Heart right ventricle (tissue), 16 donors: Measurements from ENCODE around the gene AADAT. TPM values are rescaled to one million over a fixed set of nuclear protein-coding genes. Genes with fewer than 3 reads are reported as not detected.

Experiments used
- ATAC-seq, 8 donors: fragments of 200-7000 bp; cut with Tn5 transposase; one replicate each; pipeline ENCODE4 v1.9.1; 2020; ENCODE audit warnings: mild to moderate bottlenecking in 8 of 8, moderate library complexity in 8 of 8, moderate number of reproducible peaks in 1 of 8
- DNase-seq, 2 donors: peaks; one replicate each; pipeline ENCODE4 v3.0.0-alpha.2; 2020
- H3K27ac ChIP-seq, 10 donors: fragments of 200-600 bp; sonication (generic) in 2 of 10; one replicate each; pipeline versions ENCODE4 v1.5.0 to v1.8.0; 2020 to 2022; ENCODE audit warnings: mild to moderate bottlenecking in 3 of 10
- H3K27me3 ChIP-seq, 7 donors: fragments of 200-600 bp; one replicate each; pipeline ENCODE4 v1.8.0; 2021 to 2022; ENCODE audit warnings: mild to moderate bottlenecking in 2 of 7
- H3K36me3 ChIP-seq, 9 donors: fragments of 200-600 bp; sonication (generic) in 1 of 9; one replicate each; pipeline versions ENCODE4 v1.5.0 to v1.8.0; 2020 to 2022; ENCODE audit warnings: mild to moderate bottlenecking in 2 of 9
- H3K4me1 ChIP-seq, 9 donors: fragments of 200-600 bp; sonication (generic) in 1 of 9; one replicate each; pipeline versions ENCODE4 v1.5.0 to v1.8.0; 2020 to 2022; ENCODE audit warnings: mild to moderate bottlenecking in 4 of 9
- H3K4me3 ChIP-seq, 10 donors: fragments of 200-600 bp; sonication (generic) in 2 of 10; one replicate each; pipeline versions ENCODE4 v1.5.0 to v1.8.0; 2020 to 2022; ENCODE audit warnings: mild to moderate bottlenecking in 7 of 10, moderate library complexity in 2 of 10
- H3K9me3 ChIP-seq, 11 donors: fragments of 200-600 bp in 10 of 11; sonication (generic) in 2 of 11; one replicate each; pipeline versions ENCODE4 v1.5.0 to v1.8.0; 2013 to 2022; ENCODE audit warnings: mild to moderate bottlenecking in 2 of 11, control low read depth in 1 of 11, moderate library complexity in 1 of 11
- WGBS, 2 donors: extraction: QIAGEN DNeasy Blood & Tissue Kit; methylation state at CpG; one replicate each; pipeline ENCODE4 v1.1.7; 2013; ENCODE audit warnings: inconsistent platforms in 1 of 2; 5-methylcytosine and 5-hydroxymethylcytosine counted together
- intact Hi-C, 10 donors: fragments of 100-400 bp; cut with DNase I; formaldehyde crosslinking; loops; one replicate each; pipeline versions ENCODE4 v1.11.1 to v1.14.2; 2022
- polyA plus RNA-seq, 2 donors: library from polyadenylated mRNA; stranded (reverse); fragments of 200-250 nt; gene quantifications; one replicate each; pipeline ENCODE4 v1.2.3, GENCODE V29; 2013
- total RNA-seq, 10 donors: library from RNA; stranded (reverse); fragmentation: NEBNext Ultra II Directional in 3 of 10; extraction: Animal tissue kit (Norgen Biotek cat#: 25700) in 3 of 10; gene quantifications; one replicate each; pipeline versions ENCODE4 v1.2.1 to v1.2.4, GENCODE V29; 2021 to 2023
- TF ChIP-seq, protein P1 (sequence below), 9 donors: fragments of 200-600 bp; sonication (generic) in 2 of 9; IDR thresholded peaks; one replicate each; pipeline versions ENCODE4 v1.5.0 to v1.8.0; 2021 to 2022; ENCODE audit warnings: antibody characterized with exemption in 9 of 9, mild to moderate bottlenecking in 5 of 9, moderate library complexity in 1 of 9
- donor health status: Arrhythmogenic right ventricular cardiomyopathy.
- donor health status: ischemic (EF 13 %, LVEDD 7.1; RV severe dilation, severe dysfunction).
- donor health status: healthy with polysubstance abuse.
- donor health status: DM: no; HTN: yes; CAD: no.
- donor health status: DM: no; HTN: no; CAD: no.
- donor health status: ischemic (EF 25% LVEDD 6.9; RV normal size, moderate dysfunction).
- donor health status: ischemic (EF 25% LVEDD 5.7; RV mildly dilated, moderate dysfunction).
- donor health status: healthy.
- donor health status: DM: yes; HTN: yes; CAD: no.
- donor health status: Ischemic cardiomyopathy.
- donor health status: ischemic (EF 35%, LVEDD 5.7; RV mildly dilated, moderate dysfunction).
- donor health status: nonischemic (EF 11% LVEDD 7.7; RV severe dilation, severe dysfunction).
- donor health status: DM: yes; HTN: yes; CAD: no.
- donor health status: PGD.
- donor health status: ischemic (EF 29% LVEDD 5.4; RV normal size, mild dysfunction).
- donor health status: nonischemic (EF 23%, LVEDD 6.1; RV moderate dilation, normal function).

AADAT gene
- total and polyA plus RNA-seq, 12 donors = 0.82 to 3.5 (median 1.7) TPM

DNA sequence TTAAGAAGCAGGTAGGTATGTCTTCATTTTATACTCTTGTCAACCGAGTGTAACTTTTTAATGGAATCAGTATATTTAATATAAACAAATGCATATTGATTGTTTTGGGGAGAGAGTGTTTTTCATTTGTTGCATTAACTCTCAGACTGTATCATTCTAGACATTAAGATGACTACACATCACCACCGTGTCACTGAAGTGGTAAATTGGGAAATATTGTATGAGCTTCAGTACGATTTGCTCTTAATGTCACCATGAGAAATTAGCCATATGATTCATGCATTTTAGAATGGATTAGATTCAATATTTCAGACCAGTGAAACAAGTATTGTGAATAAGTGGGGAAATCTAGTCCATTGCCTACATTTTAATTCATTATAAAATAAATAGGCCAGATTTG is 53.9 kb downstream of the AADAT start:
- intact Hi-C loops = loop anchor here in 1 of 10 donors (10.0 kb wide), 1 partner anchor 421 kb away; the partner anchor contains the start of gene NEK1
- no peak overlapping the region for H3K27ac ChIP-seq
- TF ChIP-seq, protein P1, sequence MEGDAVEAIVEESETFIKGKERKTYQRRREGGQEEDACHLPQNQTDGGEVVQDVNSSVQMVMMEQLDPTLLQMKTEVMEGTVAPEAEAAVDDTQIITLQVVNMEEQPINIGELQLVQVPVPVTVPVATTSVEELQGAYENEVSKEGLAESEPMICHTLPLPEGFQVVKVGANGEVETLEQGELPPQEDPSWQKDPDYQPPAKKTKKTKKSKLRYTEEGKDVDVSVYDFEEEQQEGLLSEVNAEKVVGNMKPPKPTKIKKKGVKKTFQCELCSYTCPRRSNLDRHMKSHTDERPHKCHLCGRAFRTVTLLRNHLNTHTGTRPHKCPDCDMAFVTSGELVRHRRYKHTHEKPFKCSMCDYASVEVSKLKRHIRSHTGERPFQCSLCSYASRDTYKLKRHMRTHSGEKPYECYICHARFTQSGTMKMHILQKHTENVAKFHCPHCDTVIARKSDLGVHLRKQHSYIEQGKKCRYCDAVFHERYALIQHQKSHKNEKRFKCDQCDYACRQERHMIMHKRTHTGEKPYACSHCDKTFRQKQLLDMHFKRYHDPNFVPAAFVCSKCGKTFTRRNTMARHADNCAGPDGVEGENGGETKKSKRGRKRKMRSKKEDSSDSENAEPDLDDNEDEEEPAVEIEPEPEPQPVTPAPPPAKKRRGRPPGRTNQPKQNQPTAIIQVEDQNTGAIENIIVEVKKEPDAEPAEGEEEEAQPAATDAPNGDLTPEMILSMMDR (IDR thresholded peaks at IDR 0.05) = no peak
- no peak for ATAC-seq
- H3K27me3 ChIP-seq = peaks cover 0 to 4% (median 0%) of the 10 kb centered on the region in 7 donors
- no peaks in the 10 kb centered on the region for H3K36me3 ChIP-seq
- DNase-seq = no peak
- 87 to 93% methylated on average over 3 of the region's 3 CpGs for WGBS, 2 donors
- no peaks in the 10 kb centered on the region for H3K9me3 ChIP-seq
- H3K4me1 ChIP-seq = peaks cover 0 to 5% (median 0%) of the 10 kb centered on the region in 9 donors
- H3K4me3 ChIP-seq = no peak overlapping the region

DNA sequence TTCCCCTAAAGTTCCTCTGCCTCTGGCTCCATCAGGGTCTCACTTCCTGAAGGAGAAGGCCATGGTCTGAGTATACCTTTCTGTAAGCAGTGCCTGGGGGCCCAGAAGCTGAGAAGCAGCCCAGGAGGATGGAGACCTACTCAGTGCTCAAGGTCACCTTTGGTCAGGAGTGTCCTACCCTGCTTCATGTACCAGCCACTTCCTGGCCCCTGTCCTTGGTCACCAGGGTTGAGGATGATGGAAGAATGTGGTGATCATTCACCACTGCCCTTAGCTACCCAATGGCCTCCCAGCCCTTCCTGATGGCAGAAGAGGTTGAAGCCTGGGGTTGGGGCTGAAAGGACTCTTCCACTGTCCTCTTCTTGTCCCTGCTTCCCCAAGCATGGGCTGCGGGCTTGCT is 54.5 kb downstream of the AADAT start:
- Histone ChIP-seq H3K36me3 (no peaks in the 10 kb centered on the region), H3K4me3 (no peak overlapping the region), H3K4me1 (peaks cover 0 to 5% (median 0%) of the 10 kb centered on the region in 9 donors), H3K9me3 (no peaks in the 10 kb centered on the region), H3K27ac (no peak overlapping the region), H3K27me3 (peaks cover 0 to 4% (median 0%) of the 10 kb centered on the region in 7 donors)
- TF ChIP-seq, protein P1 (IDR thresholded peaks at IDR 0.05) = no peak
- intact Hi-C loops = loop anchor here in 1 of 10 donors (10.0 kb wide), 1 partner anchor 420 kb away; the partner anchor contains the start of gene NEK1
- DNase-seq = no peak
- WGBS, 2 donors = 97 to 100% methylated on average over 1 of the region's 1 CpG
- ATAC-seq = no peak

DNA sequence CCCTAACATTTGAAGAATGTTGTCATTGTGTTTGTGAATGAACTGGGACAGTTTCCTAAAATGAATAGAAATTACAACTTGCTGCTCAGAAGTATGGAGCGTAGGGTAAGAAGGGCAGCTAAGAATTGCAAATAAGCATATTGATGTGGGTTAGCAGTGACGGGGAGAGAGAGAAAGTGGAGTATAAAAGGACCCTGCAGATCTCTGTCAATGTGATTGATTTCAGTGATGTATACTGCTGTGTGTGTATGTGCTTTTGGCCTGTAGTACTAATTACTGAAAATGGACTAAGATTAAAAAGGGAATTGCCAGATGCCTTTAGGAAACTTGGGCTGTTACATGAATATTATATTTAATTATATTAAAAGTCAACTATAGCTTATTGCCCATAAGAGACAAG is 55.8 kb downstream of the AADAT start:
- Histone ChIP-seq H3K36me3 (no peaks in the 10 kb centered on the region), H3K27ac (no peak overlapping the region), H3K4me1 (peaks cover 0 to 5% (median 0%) of the 10 kb centered on the region in 9 donors), H3K9me3 (no peaks in the 10 kb centered on the region), H3K4me3 (no peak overlapping the region), H3K27me3 (peaks cover 0 to 4% (median 0%) of the 10 kb centered on the region in 7 donors)
- WGBS, 2 donors = 94 to 95% methylated on average over 2 of the region's 2 CpGs
- TF ChIP-seq, protein P1 (IDR thresholded peaks at IDR 0.05) = no peak
- ATAC-seq (no peak), DNase-seq (no peak)
- intact Hi-C loops = loop anchor here in 1 of 10 donors (10.0 kb wide), 1 partner anchor 419 kb away; the partner anchor contains the start of gene NEK1

DNA sequence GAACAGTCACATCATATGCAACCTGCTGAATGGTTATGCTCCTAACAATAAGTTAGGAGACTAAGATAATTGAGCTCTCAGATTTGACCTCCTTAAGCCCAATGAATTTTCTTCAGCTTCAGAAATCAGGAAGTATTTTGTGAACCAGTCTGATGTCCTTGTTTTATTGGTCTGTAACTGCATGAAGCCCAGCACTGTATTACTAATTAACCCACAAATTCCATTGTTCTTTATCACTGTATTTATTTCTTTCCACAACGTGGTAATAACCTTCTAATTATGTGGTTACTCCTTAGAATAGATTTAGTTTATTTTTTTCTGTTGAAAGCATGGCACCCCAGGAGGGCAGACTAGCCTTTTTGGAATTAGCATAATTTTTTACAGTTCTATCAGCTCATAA is 59.6 kb downstream of the AADAT start:
- H3K4me3 ChIP-seq = no peak overlapping the region
- DNase-seq (no peak), ATAC-seq (no peak)
- TF ChIP-seq, protein P1 (IDR thresholded peaks at IDR 0.05) = no peak
- peaks cover 0 to 5% (median 0%) of the 10 kb centered on the region in 11 donors for H3K9me3 ChIP-seq
- 49 to 53% methylated on average over 1 of the region's 1 CpG for WGBS, 2 donors
- no peak overlapping the region for H3K27ac ChIP-seq
- H3K36me3 ChIP-seq = no peaks in the 10 kb centered on the region
- H3K27me3 ChIP-seq = peaks cover 0 to 21% (median 0%) of the 10 kb centered on the region in 7 donors
- peaks cover 0 to 17% (median 12%) of the 10 kb centered on the region in 9 donors for H3K4me1 ChIP-seq
- intact Hi-C loops = loop anchor here in 1 of 10 donors (10.0 kb wide), 1 partner anchor 415 kb away; the partner anchor contains the start of gene NEK1
